SK-N-SH treated with all-trans-retinoic acid at 6 μM for 48 hours (cell line): ENCODE measurements around the gene SNRPD3.

Experiments used
- ATAC-seq: fragments of 200-7000 bp; cut with Tn5 transposase; 3 replicates; pipeline ENCODE4 v1.9.1; 2020; ENCODE audit warnings: mild to moderate bottlenecking, moderate library complexity
- ARNTL ChIP-seq: fragments of 450-650 bp; formaldehyde crosslinking; IDR thresholded peaks from 2 replicates; pipeline ENCODE4 v1.5.0; 2020; ENCODE audit warnings: low read depth, mild to moderate bottlenecking, moderate library complexity, borderline replicate concordance
- BACH2 ChIP-seq: fragments of 250-450 bp; sonication (Bioruptor Pico); IDR thresholded peaks from 2 replicates; pipeline ENCODE4 v1.9.0; 2021; ENCODE audit warnings: mild to moderate bottlenecking, borderline replicate concordance
- CSDC2 ChIP-seq: fragments of 250-450 bp; sonication (Bioruptor Pico); IDR thresholded peaks from 2 replicates; pipeline ENCODE4 v1.5.0; 2020; ENCODE audit warnings: mild to moderate bottlenecking, moderate library complexity
- ESRRG ChIP-seq: fragments of 250-450 bp; sonication (Bioruptor Pico); IDR thresholded peaks from 2 replicates; pipeline ENCODE4 v1.6.1; 2021; ENCODE audit warnings: mild to moderate bottlenecking
- GLIS3 ChIP-seq: fragments of 250-450 bp; sonication (Bioruptor Pico); IDR thresholded peaks from 2 replicates; pipeline ENCODE4 v1.5.0; 2020; ENCODE audit warnings: mild to moderate bottlenecking, moderate library complexity
- ISL1 ChIP-seq: fragments of 250-450 bp; sonication (Bioruptor Pico); IDR thresholded peaks from 2 replicates; pipeline ENCODE4 v2.1.2; 2022; ENCODE audit warnings: mild to moderate bottlenecking, moderate library complexity
- PPARA ChIP-seq: fragments of 250-450 bp; sonication (Bioruptor Pico); IDR thresholded peaks from 2 replicates; pipeline ENCODE4 v1.5.0; 2020; ENCODE audit warnings: mild to moderate bottlenecking, borderline replicate concordance
- RARB ChIP-seq: fragments of 250-450 bp; sonication (Bioruptor Pico); IDR thresholded peaks from 2 replicates; pipeline ENCODE4 v1.8.0; 2021; ENCODE audit warnings: mild to moderate bottlenecking, moderate library complexity
- SNAI2 ChIP-seq: fragments of 250-450 bp; sonication (Bioruptor Pico); IDR thresholded peaks from 2 replicates; pipeline ENCODE4 v1.5.0; 2020; ENCODE audit warnings: mild to moderate bottlenecking, moderate library complexity
- TCF4 ChIP-seq: fragments of 250-450 bp; sonication (Bioruptor Pico); IDR thresholded peaks from 2 replicates; pipeline ENCODE4 v1.8.0; 2021; ENCODE audit warnings: mild to moderate bottlenecking, moderate library complexity, borderline replicate concordance
- TOX ChIP-seq: fragments of 250-450 bp; sonication (Bioruptor Pico); IDR thresholded peaks from 2 replicates; pipeline ENCODE4 v1.8.0; 2021; ENCODE audit warnings: mild to moderate bottlenecking, moderate library complexity, borderline replicate concordance
- ZC3H10 ChIP-seq: fragments of 250-450 bp; sonication (Bioruptor Pico); IDR thresholded peaks from 2 replicates; pipeline ENCODE4 v1.5.1; 2021; ENCODE audit warnings: mild to moderate bottlenecking, moderate library complexity
- ZFP3 ChIP-seq: fragments of 250-450 bp; sonication (Bioruptor Pico); IDR thresholded peaks from 2 replicates; pipeline ENCODE4 v1.5.0; 2020; ENCODE audit warnings: mild to moderate bottlenecking, moderate library complexity
- ZFP30 ChIP-seq: fragments of 450-650 bp; formaldehyde crosslinking; IDR thresholded peaks from 2 replicates; pipeline ENCODE4 v1.5.0; 2022; ENCODE audit warnings: mild to moderate bottlenecking, moderate library complexity
- ZNF565 ChIP-seq: fragments of 450-650 bp; formaldehyde crosslinking; conservative IDR thresholded peaks from 2 replicates; pipeline ENCODE4 v1.5.0; 2020; ENCODE audit warnings: low read depth, mild to moderate bottlenecking, moderate library complexity
- ZNF70 ChIP-seq: fragments of 450-650 bp; formaldehyde crosslinking; IDR thresholded peaks from 2 replicates; pipeline ENCODE4 v1.5.0; 2020; ENCODE audit warnings: mild to moderate bottlenecking, moderate library complexity
- ZNF8 ChIP-seq: fragments of 450-650 bp; formaldehyde crosslinking; IDR thresholded peaks from 2 replicates; pipeline ENCODE4 v1.5.0; 2020; ENCODE audit warnings: mild to moderate bottlenecking, moderate library complexity
- TF ChIP-seq, protein P1 (sequence below): fragments of 250-450 bp; sonication (Bioruptor Pico); IDR thresholded peaks from 2 replicates; pipeline ENCODE4 v1.5.1; 2021; ENCODE audit warnings: mild to moderate bottlenecking, moderate library complexity
- TF ChIP-seq, protein P2 (sequence below): fragments of 250-450 bp; sonication (Bioruptor Pico); IDR thresholded peaks from 2 replicates; pipeline ENCODE4 v1.5.1; 2020; ENCODE audit warnings: low read depth, mild to moderate bottlenecking, moderate library complexity
- TF ChIP-seq, protein P3 (sequence below): fragments of 250-450 bp; sonication (Bioruptor Pico); IDR thresholded peaks from 2 replicates; pipeline ENCODE4 v1.5.0; 2020; ENCODE audit warnings: mild to moderate bottlenecking, moderate library complexity
- TF ChIP-seq, protein P4 (sequence below): fragments of 250-450 bp; sonication (Bioruptor Pico); IDR thresholded peaks from 2 replicates; pipeline ENCODE4 v1.8.0; 2021; ENCODE audit warnings: low read depth, mild to moderate bottlenecking, moderate library complexity, borderline replicate concordance

Gene SNRPD3

DNA sequence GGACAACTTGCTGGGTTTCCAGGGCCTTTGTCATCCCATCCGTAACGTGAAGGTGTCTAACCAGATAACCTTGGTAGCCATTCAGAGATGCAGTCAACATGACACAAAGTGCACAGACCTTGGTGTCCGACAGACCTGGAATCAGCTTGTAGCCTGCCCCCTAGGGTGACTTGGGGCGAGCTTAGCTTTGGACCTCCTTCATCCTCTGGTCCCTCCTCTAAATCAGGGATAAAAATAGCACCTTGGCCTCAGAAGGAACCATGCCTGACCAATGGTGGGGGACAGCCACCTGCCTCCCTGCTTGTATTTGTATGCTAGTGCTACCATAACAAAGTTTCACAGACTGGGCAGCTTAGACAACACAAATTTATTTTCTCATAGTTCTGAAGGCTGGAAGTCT lies 3.7 kb downstream of the SNRPD3 start:
- ATAC-seq, result no peak
- TF ChIP-seq ESRRG (CRISPR knock-in tag), result no peak
- no peak for TF ChIP-seq ZNF565 (CRISPR knock-in tag)
- TF ChIP-seq ZFP30, result no peak
- no peak for TF ChIP-seq ARNTL (CRISPR knock-in tag)
- no peak for TF ChIP-seq ISL1 (CRISPR knock-in tag)
- no peak for TF ChIP-seq ZFP3
- no peak for TF ChIP-seq GLIS3 (CRISPR knock-in tag)
- TF ChIP-seq TCF4, result no peak
- no peak for TF ChIP-seq PPARA (CRISPR knock-in tag)
- no peak for TF ChIP-seq ZC3H10 (CRISPR knock-in tag)
- TF ChIP-seq, protein P1, sequence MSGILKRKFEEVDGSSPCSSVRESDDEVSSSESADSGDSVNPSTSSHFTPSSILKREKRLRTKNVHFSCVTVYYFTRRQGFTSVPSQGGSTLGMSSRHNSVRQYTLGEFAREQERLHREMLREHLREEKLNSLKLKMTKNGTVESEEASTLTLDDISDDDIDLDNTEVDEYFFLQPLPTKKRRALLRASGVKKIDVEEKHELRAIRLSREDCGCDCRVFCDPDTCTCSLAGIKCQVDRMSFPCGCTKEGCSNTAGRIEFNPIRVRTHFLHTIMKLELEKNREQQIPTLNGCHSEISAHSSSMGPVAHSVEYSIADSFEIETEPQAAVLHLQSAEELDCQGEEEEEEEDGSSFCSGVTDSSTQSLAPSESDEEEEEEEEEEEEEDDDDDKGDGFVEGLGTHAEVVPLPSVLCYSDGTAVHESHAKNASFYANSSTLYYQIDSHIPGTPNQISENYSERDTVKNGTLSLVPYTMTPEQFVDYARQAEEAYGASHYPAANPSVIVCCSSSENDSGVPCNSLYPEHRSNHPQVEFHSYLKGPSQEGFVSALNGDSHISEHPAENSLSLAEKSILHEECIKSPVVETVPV, result no peak
- TF ChIP-seq SNAI2 (CRISPR knock-in tag), result no peak
- TF ChIP-seq, protein P2, sequence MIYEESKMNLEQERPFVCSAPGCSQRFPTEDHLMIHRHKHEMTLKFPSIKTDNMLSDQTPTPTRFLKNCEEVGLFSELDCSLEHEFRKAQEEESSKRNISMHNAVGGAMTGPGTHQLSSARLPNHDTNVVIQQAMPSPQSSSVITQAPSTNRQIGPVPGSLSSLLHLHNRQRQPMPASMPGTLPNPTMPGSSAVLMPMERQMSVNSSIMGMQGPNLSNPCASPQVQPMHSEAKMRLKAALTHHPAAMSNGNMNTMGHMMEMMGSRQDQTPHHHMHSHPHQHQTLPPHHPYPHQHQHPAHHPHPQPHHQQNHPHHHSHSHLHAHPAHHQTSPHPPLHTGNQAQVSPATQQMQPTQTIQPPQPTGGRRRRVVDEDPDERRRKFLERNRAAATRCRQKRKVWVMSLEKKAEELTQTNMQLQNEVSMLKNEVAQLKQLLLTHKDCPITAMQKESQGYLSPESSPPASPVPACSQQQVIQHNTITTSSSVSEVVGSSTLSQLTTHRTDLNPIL (CRISPR knock-in tag), result no peak
- TF ChIP-seq RARB (CRISPR knock-in tag), result no peak
- TF ChIP-seq, protein P3, sequence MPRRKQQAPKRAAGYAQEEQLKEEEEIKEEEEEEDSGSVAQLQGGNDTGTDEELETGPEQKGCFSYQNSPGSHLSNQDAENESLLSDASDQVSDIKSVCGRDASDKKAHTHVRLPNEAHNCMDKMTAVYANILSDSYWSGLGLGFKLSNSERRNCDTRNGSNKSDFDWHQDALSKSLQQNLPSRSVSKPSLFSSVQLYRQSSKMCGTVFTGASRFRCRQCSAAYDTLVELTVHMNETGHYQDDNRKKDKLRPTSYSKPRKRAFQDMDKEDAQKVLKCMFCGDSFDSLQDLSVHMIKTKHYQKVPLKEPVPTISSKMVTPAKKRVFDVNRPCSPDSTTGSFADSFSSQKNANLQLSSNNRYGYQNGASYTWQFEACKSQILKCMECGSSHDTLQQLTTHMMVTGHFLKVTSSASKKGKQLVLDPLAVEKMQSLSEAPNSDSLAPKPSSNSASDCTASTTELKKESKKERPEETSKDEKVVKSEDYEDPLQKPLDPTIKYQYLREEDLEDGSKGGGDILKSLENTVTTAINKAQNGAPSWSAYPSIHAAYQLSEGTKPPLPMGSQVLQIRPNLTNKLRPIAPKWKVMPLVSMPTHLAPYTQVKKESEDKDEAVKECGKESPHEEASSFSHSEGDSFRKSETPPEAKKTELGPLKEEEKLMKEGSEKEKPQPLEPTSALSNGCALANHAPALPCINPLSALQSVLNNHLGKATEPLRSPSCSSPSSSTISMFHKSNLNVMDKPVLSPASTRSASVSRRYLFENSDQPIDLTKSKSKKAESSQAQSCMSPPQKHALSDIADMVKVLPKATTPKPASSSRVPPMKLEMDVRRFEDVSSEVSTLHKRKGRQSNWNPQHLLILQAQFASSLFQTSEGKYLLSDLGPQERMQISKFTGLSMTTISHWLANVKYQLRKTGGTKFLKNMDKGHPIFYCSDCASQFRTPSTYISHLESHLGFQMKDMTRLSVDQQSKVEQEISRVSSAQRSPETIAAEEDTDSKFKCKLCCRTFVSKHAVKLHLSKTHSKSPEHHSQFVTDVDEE (CRISPR knock-in tag), result no peak
- no peak for TF ChIP-seq ZNF70 (CRISPR knock-in tag)
- no peak for TF ChIP-seq ZNF8 (CRISPR knock-in tag)
- TF ChIP-seq CSDC2 (CRISPR knock-in tag), result no peak
- TF ChIP-seq BACH2 (CRISPR knock-in tag), result no peak
- TF ChIP-seq TOX (CRISPR knock-in tag), result no peak

DNA sequence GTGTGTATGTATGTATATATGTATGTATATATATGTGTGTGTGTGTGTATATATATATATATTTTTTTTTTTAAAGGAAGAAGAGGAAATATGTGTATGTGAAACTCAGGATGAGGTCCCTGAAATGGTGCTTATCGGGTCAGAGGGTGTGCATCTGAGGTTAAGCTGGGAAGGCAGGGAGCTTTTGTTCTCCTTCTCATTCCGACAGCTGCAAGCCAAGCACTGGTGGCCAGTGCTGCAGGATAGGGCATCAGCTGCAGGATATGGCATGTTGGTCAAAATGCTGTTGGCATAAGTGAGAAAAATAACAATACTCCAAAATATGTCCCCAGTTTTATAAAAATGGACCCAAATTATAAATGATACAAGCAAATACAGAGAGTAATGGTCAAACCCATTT lies 7.4 kb downstream of the SNRPD3 start:
- TF ChIP-seq, protein P3 (CRISPR knock-in tag), result no peak
- no peak for TF ChIP-seq ESRRG (CRISPR knock-in tag)
- no peak for TF ChIP-seq ZNF565 (CRISPR knock-in tag)
- TF ChIP-seq RARB (CRISPR knock-in tag), result no peak
- no peak for TF ChIP-seq BACH2 (CRISPR knock-in tag)
- TF ChIP-seq ZFP30, result no peak
- TF ChIP-seq ISL1 (CRISPR knock-in tag), result no peak
- TF ChIP-seq, protein P2 (CRISPR knock-in tag), result no peak
- no peak for TF ChIP-seq ZNF8 (CRISPR knock-in tag)
- no peak for TF ChIP-seq ZC3H10 (CRISPR knock-in tag)
- TF ChIP-seq, protein P4, sequence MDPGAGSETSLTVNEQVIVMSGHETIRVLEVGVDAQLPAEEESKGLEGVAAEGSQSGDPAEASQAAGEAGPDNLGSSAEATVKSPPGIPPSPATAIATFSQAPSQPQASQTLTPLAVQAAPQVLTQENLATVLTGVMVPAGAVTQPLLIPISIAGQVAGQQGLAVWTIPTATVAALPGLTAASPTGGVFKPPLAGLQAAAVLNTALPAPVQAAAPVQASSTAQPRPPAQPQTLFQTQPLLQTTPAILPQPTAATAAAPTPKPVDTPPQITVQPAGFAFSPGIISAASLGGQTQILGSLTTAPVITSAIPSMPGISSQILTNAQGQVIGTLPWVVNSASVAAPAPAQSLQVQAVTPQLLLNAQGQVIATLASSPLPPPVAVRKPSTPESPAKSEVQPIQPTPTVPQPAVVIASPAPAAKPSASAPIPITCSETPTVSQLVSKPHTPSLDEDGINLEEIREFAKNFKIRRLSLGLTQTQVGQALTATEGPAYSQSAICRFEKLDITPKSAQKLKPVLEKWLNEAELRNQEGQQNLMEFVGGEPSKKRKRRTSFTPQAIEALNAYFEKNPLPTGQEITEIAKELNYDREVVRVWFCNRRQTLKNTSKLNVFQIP (CRISPR knock-in tag), result no peak
- no peak for ATAC-seq
